Pancreas (tissue), 10 donors: Measurements from ENCODE around the gene MANF. TPM values are rescaled to one million over a fixed set of nuclear protein-coding genes. Genes with fewer than 3 reads are reported as not detected.

Experiments
- ATAC-seq, 4 donors: fragments of 200-7000 bp; cut with Tn5 transposase; one replicate each; pipeline versions ENCODE4 v1.8.0 to v1.9.1; 2020; ENCODE audit warnings: mild to moderate bottlenecking in 4 of 4, moderate library complexity in 4 of 4
- DNase-seq, 6 donors: peaks; one replicate each; pipeline ENCODE4 v3.0.0-alpha.2; 2020
- FAIRE-seq: peaks from 2 replicates; lab custom pipeline; 2012; peaks lifted over from hg19 to GRCh38; lab: Jason Lieb, UNC
- H3K27ac ChIP-seq, 4 donors: fragments of 200-600 bp; sonication (generic); 1 replicate in 3 of 4; 2 replicates in 1 of 4; pipeline versions ENCODE4 v1.5.0 to v1.8.0; 2020
- H3K27me3 ChIP-seq, 4 donors: fragments of 200-600 bp; one replicate each; pipeline ENCODE4 v1.8.0; 2021
- H3K36me3 ChIP-seq, 3 donors: fragments of 200-600 bp; sonication (generic) in 1 of 3; one replicate each; pipeline versions ENCODE4 v1.5.0 to v1.8.0; 2020 to 2021
- H3K4me1 ChIP-seq, 3 donors: fragments of 200-600 bp; one replicate each; pipeline ENCODE4 v1.8.0; 2021
- H3K4me3 ChIP-seq, 4 donors: fragments of 200-600 bp; sonication (generic) in 2 of 4; one replicate each; pipeline versions ENCODE4 v1.5.0 to v1.8.0; 2020 to 2021
- H3K9me3 ChIP-seq, 4 donors: fragments of 200-600 bp; one replicate each; pipeline ENCODE4 v1.8.0; 2021
- CTCF ChIP-seq, 4 donors: fragments of 200-600 bp; sonication (generic) in 3 of 4; IDR thresholded peaks; one replicate each; pipeline versions ENCODE4 v1.5.0 to v1.8.0; 2021; ENCODE audit warnings: antibody characterized with exemption in 4 of 4
- WGBS, 2 donors: extraction: QIAGEN DNeasy Blood & Tissue Kit; methylation state at CpG; one replicate each; pipeline ENCODE4 v1.1.7; 2013; 5-methylcytosine and 5-hydroxymethylcytosine counted together
- intact Hi-C, 3 donors: fragments of 100-400 bp; cut with DNase I; formaldehyde crosslinking; loops; one replicate each; pipeline versions ENCODE4 v1.11.1 to v1.14.2; 2022
- polyA plus RNA-seq, 2 donors: library from polyadenylated mRNA; stranded (reverse); fragments of 200-250 nt; gene quantifications; one replicate each; pipeline ENCODE4 v1.2.3, GENCODE V29; 2013
- total RNA-seq, 6 donors: library from RNA; stranded (reverse); fragmentation: NEBNext Ultra II Directional in 4 of 6; extraction: Animal tissue kit (Norgen Biotek cat#: 25700) in 4 of 6; gene quantifications; one replicate each; pipeline versions ENCODE4 v1.2.1 to v1.2.4, GENCODE V29; 2021 to 2023
- donor health status: healthy with polysubstance abuse.
- donor health status: DM: no; HTN: no; CAD: no; lungs with moderate emphysema.
- donor health status: DM: no; HTN: no; CAD: no.
- donor health status: control.
- donor health status: control.
- donor health status: Bipolar disorder and iron deficiency.
- donor health status: DM: yes; HTN: yes; CAD: no.
- donor health status: DM: no; HTN: no; CAD: no.
- donor health status: DM: no; HTN: no; CAD: no.
- donor health status: DM: yes; HTN: yes; CAD: no.

The MANF gene
- total and polyA plus RNA-seq, 8 donors, result 30.6 to 74.4 (median 51.6) TPM

GRCh38 chr3:51429138-51429537 lies 44.0 kb downstream of the MANF start:
- intact Hi-C loops, result no loop called here
- WGBS, 2 donors, result 89 to 93% methylated on average over 3 of the region's 3 CpGs
- FAIRE-seq, result no peak
- no peaks in the 10 kb centered on the region for H3K9me3 ChIP-seq
- H3K4me1 ChIP-seq, result no peaks in the 10 kb centered on the region
- no peaks in the 10 kb centered on the region for H3K27me3 ChIP-seq
- DNase-seq, result no peak
- peaks cover 0 to 41% (median 5%) of the 10 kb centered on the region in 3 donors for H3K36me3 ChIP-seq
- H3K4me3 ChIP-seq, result no peak overlapping the region
- ATAC-seq, result no peak
- H3K27ac ChIP-seq, result no peak overlapping the region
- no peak for TF ChIP-seq CTCF (IDR thresholded peaks at IDR 0.05)

GRCh38 chr3:51434110-51434509 lies 49.0 kb downstream of the MANF start:
- Histone ChIP-seq H3K36me3 (peaks cover 0 to 24% (median 5%) of the 10 kb centered on the region in 3 donors), H3K4me3 (no peak overlapping the region), H3K4me1 (no peaks in the 10 kb centered on the region), H3K9me3 (no peaks in the 10 kb centered on the region), H3K27me3 (no peaks in the 10 kb centered on the region), H3K27ac (no peak overlapping the region)
- DNase-seq (no peak), FAIRE-seq (no peak), ATAC-seq (no peak)
- no peak for TF ChIP-seq CTCF (IDR thresholded peaks at IDR 0.05)
- intact Hi-C loops, result no loop called here
- 81 to 90% methylated on average over 5 of the region's 5 CpGs for WGBS, 2 donors

GRCh38 chr3:51434746-51435327 lies 49.7 kb downstream of the MANF start:
- ATAC-seq (peak; percentile 76 to 97 (median 90)), DNase-seq (peak in 3 of 6 donors; percentile 25 to 55 (median 35))
- intact Hi-C loops, result no loop called here

GRCh38 chr3:51436998-51437639 lies 52.0 kb downstream of the MANF start:
- Histone ChIP-seq H3K27me3 (no peaks in the 10 kb centered on the region), H3K4me1 (no peaks in the 10 kb centered on the region), H3K4me3 (no peak overlapping the region), H3K36me3 (peaks cover 0 to 36% (median 15%) of the 10 kb centered on the region in 3 donors), H3K9me3 (no peaks in the 10 kb centered on the region), H3K27ac (no peak overlapping the region)
- no peak for DNase-seq
- TF ChIP-seq CTCF (IDR thresholded peaks at IDR 0.05), result no peak
- 75 to 77% methylated on average over 8 of the region's 8 CpGs for WGBS, 2 donors
- FAIRE-seq, result no peak
- no peak for ATAC-seq
- intact Hi-C loops, result no loop called here

More at GRCh38 chr3:51434746-51435327, 49.7 kb downstream of the MANF start:
- peak; percentile 21 to 55 (median 40) for TF ChIP-seq CTCF (IDR thresholded peaks at IDR 0.05)
- H3K27me3 ChIP-seq, result no peaks in the 10 kb centered on the region
- no peak for FAIRE-seq
- no peak overlapping the region for H3K27ac ChIP-seq
- H3K4me1 ChIP-seq, result no peaks in the 10 kb centered on the region
- H3K36me3 ChIP-seq, result peaks cover 0 to 21% (median 5%) of the 10 kb centered on the region in 3 donors
- no peaks in the 10 kb centered on the region for H3K9me3 ChIP-seq
- H3K4me3 ChIP-seq, result no peak overlapping the region

Other genes with a start within 250 kb of the MANF start
- gene RBM15B, start 6.0 kb downstream of the MANF start, total RNA-seq, result 10 to 100 TPM; 12.6 to 19.0 (median 17.7) TPM
- gene RBM15B, start 6.0 kb downstream of the MANF start, polyA plus RNA-seq, result 1 to 10 TPM; 6.4 to 8.9 TPM
- 10 to 100 TPM in 1 of 6 donors, 1 to 10 TPM in 5; 5.7 to 12.5 (median 8.1) TPM for gene DCAF1, start 114.7 kb downstream of the MANF start, total RNA-seq
- gene DCAF1, start 114.7 kb downstream of the MANF start, polyA plus RNA-seq, result 1 to 10 TPM; 4.9 to 8.5 TPM
- 10 to 100 TPM in 1 of 6 donors, 1 to 10 TPM in 5; 7.2 to 12.3 (median 8.8) TPM for gene RAD54L2, start 153.4 kb downstream of the MANF start, total RNA-seq
- gene RAD54L2, start 153.4 kb downstream of the MANF start, polyA plus RNA-seq, result 1 to 10 TPM; 4.2 to 6.4 TPM